GM12878 (cell line): ENCODE measurements around the gene CBARP. TPM values are rescaled to one million over a fixed set of nuclear protein-coding genes. Genes with fewer than 3 reads are reported as not detected.

Experiments
- ATAC-seq: fragments of 200-7000 bp; cut with Tn5 transposase; 3 replicates; pipeline ENCODE4 v1.9.1; 2020; ENCODE audit warnings: mild to moderate bottlenecking, moderate library complexity
- BruUV-seq: library from RNA; stranded (reverse); fragments of 400-500 nt; replicated peaks from 2 replicates; lab custom pipeline; 2021; lab: Mats Ljungman, UMichigan
- CTCF ChIA-PET: fragments of 300-600 bp; sonication (Branson Sonifier 250); formaldehyde crosslinking; extraction: SDS; loops from one replicate; lab custom pipeline; 2021; ENCODE audit warnings: inconsistent platforms; lab: Yijun Ruan, JAX
- POLR2A ChIA-PET: fragments of 350-600 bp; formaldehyde crosslinking; extraction: SDS; loops from one replicate; lab custom pipeline; 2021; ENCODE audit warnings: inconsistent platforms; lab: Charles Lee
- RAD21 ChIA-PET: fragments of 300-600 bp; sonication (Branson Sonifier 250); formaldehyde crosslinking; loops from one replicate; lab custom pipeline; 2023; ENCODE audit warnings: antibody characterized with exemption; ENCODE audit not compliant: unreplicated experiment; lab: Charles Lee
- SMC1A ChIA-PET: fragments of 300-600 bp; sonication (Branson Sonifier 250); formaldehyde crosslinking; loops from one replicate; lab custom pipeline; 2023; ENCODE audit not compliant: unreplicated experiment, uncharacterized antibody; lab: Charles Lee
- DNase-seq: peaks from one replicate; pipeline ENCODE4 v3.0.0-alpha.2; 2011; ENCODE audit warnings: low read depth, low spot score
- FAIRE-seq: peaks from 3 replicates; lab custom pipeline; 2011; peaks lifted over from hg19 to GRCh38; lab: Jason Lieb, UNC
- H2AFZ ChIP-seq: 2 replicates; pipeline ENCODE4 v1.6.0; 2011; ENCODE audit warnings: low read depth, low read length, control low read depth; ENCODE audit not compliant: control insufficient read depth
- H3K27ac ChIP-seq: 2 replicates; pipeline ENCODE4 v1.5.1; 2011; ENCODE audit warnings: control low read depth; ENCODE audit not compliant: control insufficient read depth, insufficient read depth
- H3K27me3 ChIP-seq, 2 experiments: replicated peaks in 1 of 2; 2 replicates each; pipeline versions ENCODE4 v1.6.0 to v1.6.1; 2011; ENCODE audit warnings: low read length in 1 of 2; ENCODE audit not compliant: control insufficient read depth in 2 of 2, insufficient read depth in 2 of 2
- H3K36me3 ChIP-seq, 2 experiments: 2 replicates each; pipeline ENCODE4 v1.5.1; 2011; ENCODE audit warnings: low read length in 1 of 2; ENCODE audit not compliant: control insufficient read depth in 2 of 2, insufficient read depth in 2 of 2
- H3K4me1 ChIP-seq: 2 replicates; pipeline ENCODE4 v1.6.1; 2011; ENCODE audit warnings: mild to moderate bottlenecking, low read length, moderate library complexity, mixed read lengths; ENCODE audit not compliant: control insufficient read depth, insufficient read depth
- H3K4me2 ChIP-seq: 2 replicates; pipeline ENCODE4 v1.6.0; 2011; ENCODE audit warnings: control low read depth; ENCODE audit not compliant: control insufficient read depth, insufficient read depth
- H3K4me3 ChIP-seq: fragments of 200-600 bp; sonication (generic); 2 replicates; pipeline ENCODE4 v1.5.1; 2016
- H3K79me2 ChIP-seq: 2 replicates; pipeline ENCODE4 v1.6.0; 2011; ENCODE audit warnings: low read length; ENCODE audit not compliant: control insufficient read depth, insufficient read depth
- H3K9ac ChIP-seq: 2 replicates; pipeline ENCODE4 v1.8.0; 2011; ENCODE audit warnings: low read length, control low read depth, mixed read lengths; ENCODE audit not compliant: control insufficient read depth, insufficient read depth
- H3K9me3 ChIP-seq: replicated peaks from 3 replicates; pipeline ENCODE4 v1.5.1; 2011; ENCODE audit warnings: mild to moderate bottlenecking, low read length; ENCODE audit not compliant: control insufficient read depth, insufficient read depth
- H4K20me1 ChIP-seq: 2 replicates; pipeline ENCODE4 v1.6.0; 2011; ENCODE audit not compliant: control insufficient read depth, insufficient read depth
- CBX3 ChIP-seq: fragments of 200-600 bp; sonication (generic); IDR thresholded peaks from 2 replicates; pipeline ENCODE4 v1.6.1; 2016; ENCODE audit warnings: low read depth, borderline replicate concordance
- CBX5 ChIP-seq: sonication (generic); IDR thresholded peaks from 2 replicates; pipeline ENCODE4 v1.6.1; 2016; ENCODE audit warnings: low read depth, moderate library complexity, mild to moderate bottlenecking, inconsistent platforms
- CHD1 ChIP-seq: IDR thresholded peaks from 2 replicates; pipeline ENCODE4 v1.6.1; 2012; ENCODE audit warnings: low read depth, low read length, improper control_type of control experiment
- E2F8 ChIP-seq: fragments of 450-650 bp; IDR thresholded peaks from 2 replicates; pipeline ENCODE4 v1.6.1; 2018; ENCODE audit warnings: mild to moderate bottlenecking, low read depth, moderate library complexity; ENCODE audit not compliant: partially characterized antibody
- EGR1 ChIP-seq, 2 experiments: IDR thresholded peaks; 1 replicate in 1 of 2; 2 replicates in 1 of 2; pipeline ENCODE4 v1.6.1; 2011 to 2012; ENCODE audit warnings: low read depth in 2 of 2, low read length in 2 of 2, borderline replicate concordance in 1 of 2, mild to moderate bottlenecking in 1 of 2, moderate library complexity in 1 of 2
- HDGF ChIP-seq: fragments of 450-650 bp; IDR thresholded peaks from 2 replicates; pipeline ENCODE4 v1.6.1; 2016; ENCODE audit warnings: antibody characterized with exemption
- KAT2A ChIP-seq: conservative IDR thresholded peaks from 2 replicates; pipeline ENCODE4 v1.6.1; 2011; ENCODE audit warnings: low read depth, low read length; ENCODE audit not compliant: control insufficient read depth
- LARP7 ChIP-seq: fragments of 450-650 bp; IDR thresholded peaks from 2 replicates; pipeline ENCODE4 v1.6.1; 2017; ENCODE audit warnings: mild to moderate bottlenecking
- MEF2B ChIP-seq: fragments of 450-650 bp; IDR thresholded peaks from 2 replicates; pipeline ENCODE4 v1.6.1; 2018; ENCODE audit warnings: mild to moderate bottlenecking, moderate library complexity; ENCODE audit not compliant: partially characterized antibody, poor library complexity, severe bottlenecking
- MTA2 ChIP-seq: fragments of 450-650 bp; IDR thresholded peaks from 2 replicates; pipeline ENCODE4 v1.6.1; 2016; ENCODE audit warnings: low read depth, mild to moderate bottlenecking, moderate library complexity
- NFXL1 ChIP-seq: fragments of 450-650 bp; IDR thresholded peaks from 2 replicates; pipeline ENCODE4 v1.6.1; 2017; ENCODE audit warnings: antibody characterized with exemption, mild to moderate bottlenecking, borderline replicate concordance
- POU2F2 ChIP-seq: IDR thresholded peaks from 3 replicates; pipeline ENCODE4 v1.6.1; 2011; ENCODE audit warnings: low read depth, mild to moderate bottlenecking, low read length, borderline replicate concordance
- STAT3 ChIP-seq: IDR thresholded peaks from 2 replicates; pipeline ENCODE4 v1.6.1; 2011; ENCODE audit warnings: low read depth, low read length, improper control_type of control experiment
- TBL1XR1 ChIP-seq: IDR thresholded peaks from 2 replicates; pipeline ENCODE4 v1.6.1; 2012; ENCODE audit warnings: low read depth, low read length, improper control_type of control experiment
- ZBTB4 ChIP-seq: fragments of 450-650 bp; formaldehyde crosslinking; IDR thresholded peaks from 2 replicates; pipeline ENCODE4 v1.4.0; 2022; ENCODE audit warnings: mild to moderate bottlenecking, moderate library complexity
- ZNF24 ChIP-seq: fragments of 450-650 bp; IDR thresholded peaks from 2 replicates; pipeline ENCODE4 v1.6.1; 2017; ENCODE audit warnings: antibody characterized with exemption, mild to moderate bottlenecking
- WGBS: methylation state at CpG from one replicate; pipeline ENCODE4 v1.1.6; 2016; ENCODE audit warnings: low lambda C conversion rate; ENCODE audit not compliant: insufficient replicate concordance, insufficient coverage; ENCODE audit errors: missing lambda C conversion rate; 5-methylcytosine and 5-hydroxymethylcytosine counted together
- in situ Hi-C: fragments of 300-500 bp; cut with MboI; formaldehyde crosslinking; loops from 9 replicates; pipeline ENCODE4 v1.14.3; 2018; ENCODE audit warnings: mixed read lengths
- intact Hi-C: fragments of 100-400 bp; cut with micrococcal nuclease; formaldehyde crosslinking; loops from one replicate; pipeline ENCODE4 v1.14.2; 2022; ENCODE audit not compliant: unreplicated experiment
- polyA plus RNA-seq, 11 experiments: library from polyadenylated mRNA; depleted of rRNA in 4 of 11; unstranded in 6 of 11; stranded (reverse) in 5 of 11; fragments of >200 nt; fragmentation: Nextera tagmentation in 4 of 11; fragmentation: Illumina TruSeq in 1 of 11; extraction: Ambion mirVana in 4 of 11; extraction: Trizol in 1 of 11; gene quantifications; 1 replicate in 1 of 11; 2 replicates in 10 of 11; pipeline versions ENCODE4 v1.2.1 to v1.2.3, GENCODE V29; 2011 to 2016; ENCODE audit warnings: inconsistent platforms in 2 of 11, missing spikeins in 2 of 11, low read depth in 1 of 11
- total RNA-seq, 4 experiments: library from RNA; depleted of rRNA in 3 of 4; stranded (reverse); fragments of >200 nt in 3 of 4; fragmentation: Illumina TruSeq in 1 of 4; extraction: Trizol in 1 of 4; gene quantifications; 2 replicates each; pipeline versions ENCODE4 v1.2.1 to v1.2.3, GENCODE V29; 2013 to 2021

The CBARP gene
- total and polyA plus RNA-seq, 10 of the 15 experiments (the other 5 are each of a cell fraction or from before 2014, with no cell fraction given): 0.04 to 0.59 (median 0.18) TPM; not detected in 3

- Histone ChIP-seq H3K9me3 (no peaks in the 10 kb centered on the region; the same call in 2 of the 3 replicates), H3K9ac (0 out of 2 replicates have a peak overlapping the region, but pooled peaks have one; percentile 8), H3K27me3 (peaks cover 0 to 10% of the 10 kb centered on the region in 2 experiments; a peak in 3 of 4 replicates), H3K27ac (no peak overlapping the region), H4K20me1 (no peaks in the 10 kb centered on the region), H3K36me3 (no peaks in the 10 kb centered on the region; a peak in 1 of 4 replicates), H3K79me2 (peaks cover 17% of the 10 kb centered on the region), H3K4me3 (peak overlapping the region; percentile 60; the same call in 1 of the 2 replicates), H3K4me2 (peak overlapping the region; percentile 85), H2AFZ (peak overlapping the region; percentile 71; the same call in 1 of the 2 replicates), H3K4me1 (peaks cover 23% of the 10 kb centered on the region)
- FAIRE-seq (no peak), DNase-seq (no peak), ATAC-seq (peak; percentile 59)
- ChIA-PET POLR2A (interaction anchor here (7.7 kb wide), 1 partner anchor 26 kb away, joined by 184 read pairs; the partner anchor contains the start of gene CIRBP), CTCF (interaction anchor here (0.6 to 6.1 kb wide), 11 partner anchors 13 to 376 kb away, joined by 3 to 363 read pairs (median 3); partner anchors contain the start of genes CIRBP, CNN2 and RNU6-2), RAD21 (interaction anchor here (0.8 to 2.0 kb wide), 5 partner anchors 17 to 466 kb away, joined by 3 to 18 read pairs (median 5); partner anchors contain the start of gene CIRBP), SMC1A (interaction anchor here (1.4 to 6.9 kb wide), 2 partner anchors 27 to 127 kb away, joined by 7 to 172 read pairs; partner anchors contain the start of gene CIRBP)
- intact Hi-C loops: loop anchor here (5.0 to 10.0 kb wide), 2 partner anchors 138 to 315 kb away; partner anchors contain the start of genes ARID3A and GPX4
- no TSS peak for BruUV-seq
- in situ Hi-C loops: no loop called here
- 8% methylated on average over 79 of the region's 84 CpGs for WGBS
- TF ChIP-seq MEF2B (no peak), NFXL1 (peak; percentile 70; the same call in 1 of the 2 replicates), HDGF (no peak), LARP7 (no peak; the same call in none of the 2 replicates), CHD1 (no peak), MTA2 (no peak), E2F8 (no peak), KAT2A (no peak), ZBTB4 (CRISPR knock-in tag) (no peak), CBX5 (no peak), POU2F2 (no peak), STAT3 (no peak), EGR1 (IDR thresholded peaks at IDR 0.05; ENCODE audit: borderline replicate concordance in 1 of 2, low read depth in 2 of 2, low read length in 2 of 2) (peak; percentile 53 to 96), TBL1XR1 (peak; percentile 14; the same call in 1 of the 2 replicates), ZNF24 (0 out of 2 replicates have a peak, but pooled peaks have one; percentile 58), CBX3 (no peak)
Observed at GRCh38 chr19:1239796-1240737, 2.3 kb upstream of the CBARP start.
